ENCODE data around the gene DCAF5.

Gene DCAF5

DNA sequence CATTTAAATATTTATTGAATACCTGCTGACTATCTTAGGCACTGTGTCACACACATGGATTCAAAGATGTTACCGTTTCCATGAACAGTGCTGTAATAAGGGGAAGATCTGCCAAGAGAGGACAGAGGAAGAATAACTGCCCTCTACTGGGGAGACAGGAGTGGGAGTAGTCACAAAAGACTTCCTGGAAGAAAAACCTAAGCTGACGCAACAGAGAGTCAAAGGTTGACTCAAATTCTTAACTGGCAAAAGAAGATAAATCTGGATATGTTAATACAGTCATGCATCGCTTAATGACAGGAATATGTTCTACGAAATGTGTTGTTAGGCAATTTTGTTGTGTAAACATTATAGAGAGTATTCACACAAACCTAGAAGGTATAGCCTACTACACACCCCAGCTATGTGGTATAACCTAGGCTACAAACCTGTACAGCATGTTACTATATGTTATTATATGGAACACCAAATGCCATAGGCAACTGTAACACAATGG, 51.5 kb downstream of the DCAF5 start:
- H3K4me3 ChIP-seq (ENCODE audit: low read depth, low read length), result no peak overlapping the region
- peak; percentile 69 for DNase-seq (ENCODE audit: low read depth)
- in situ Hi-C loops (cut with HindIII; ENCODE audit: low sequenced_read_pairs), result no loop called here
- TF ChIP-seq CTCF (IDR thresholded peaks at IDR 0.05; ENCODE audit: low read depth, low read length, missing control alignments), result peak; percentile 79

- H3K4me3 ChIP-seq (ENCODE audit: low read depth, low read length), result no peak overlapping the region
- TF ChIP-seq CTCF (IDR thresholded peaks at IDR 0.05; ENCODE audit: low read depth, low read length, missing control alignments), result no peak
- in situ Hi-C loops (cut with HindIII; ENCODE audit: low sequenced_read_pairs), result loop anchor here (10.0 kb wide), 1 partner anchor 113 kb away; no protein-coding TSS in a partner anchor
- no peak for DNase-seq (ENCODE audit: low read depth)
Observed at GRCh38 chr14:69097974-69098373, 54.9 kb downstream of the DCAF5 start.

- no peak overlapping the region for H3K4me3 ChIP-seq (ENCODE audit: low read depth, low read length)
- no peak for DNase-seq (ENCODE audit: low read depth)
- no peak for TF ChIP-seq CTCF (IDR thresholded peaks at IDR 0.05; ENCODE audit: low read depth, low read length, missing control alignments)
- in situ Hi-C loops (cut with HindIII; ENCODE audit: low sequenced_read_pairs), result loop anchor here (10.0 kb wide), 1 partner anchor 112 kb away; no protein-coding TSS in a partner anchor
Observed at GRCh38 chr14:69096781-69097475, 56.0 kb downstream of the DCAF5 start.

DNA sequence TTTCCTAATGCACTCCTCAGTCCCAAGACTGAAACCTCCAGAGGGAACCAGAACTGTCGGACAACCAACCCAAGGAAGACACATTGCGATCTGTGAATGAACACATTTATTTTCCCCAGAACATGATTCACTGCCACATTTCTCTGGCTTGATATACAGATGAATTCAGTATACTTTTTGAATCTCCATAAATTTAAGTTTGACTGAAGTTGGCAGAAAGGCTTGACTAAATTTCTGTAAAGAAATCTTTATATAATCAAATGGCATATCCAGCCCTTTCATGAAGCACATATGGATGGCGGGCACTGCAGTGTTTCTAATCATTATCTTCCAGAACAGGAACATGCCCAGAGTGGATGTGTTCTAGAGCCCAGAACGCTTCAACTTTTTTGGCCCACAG, 56.7 kb downstream of the DCAF5 start:
- in situ Hi-C loops (cut with HindIII; ENCODE audit: low sequenced_read_pairs), result loop anchor here (10.0 kb wide), 1 partner anchor 111 kb away; no protein-coding TSS in a partner anchor
- TF ChIP-seq CTCF (IDR thresholded peaks at IDR 0.05; ENCODE audit: low read depth, low read length, missing control alignments), result no peak
- H3K4me3 ChIP-seq (ENCODE audit: low read depth, low read length), result no peak overlapping the region
- DNase-seq (ENCODE audit: low read depth), result no peak

DNA sequence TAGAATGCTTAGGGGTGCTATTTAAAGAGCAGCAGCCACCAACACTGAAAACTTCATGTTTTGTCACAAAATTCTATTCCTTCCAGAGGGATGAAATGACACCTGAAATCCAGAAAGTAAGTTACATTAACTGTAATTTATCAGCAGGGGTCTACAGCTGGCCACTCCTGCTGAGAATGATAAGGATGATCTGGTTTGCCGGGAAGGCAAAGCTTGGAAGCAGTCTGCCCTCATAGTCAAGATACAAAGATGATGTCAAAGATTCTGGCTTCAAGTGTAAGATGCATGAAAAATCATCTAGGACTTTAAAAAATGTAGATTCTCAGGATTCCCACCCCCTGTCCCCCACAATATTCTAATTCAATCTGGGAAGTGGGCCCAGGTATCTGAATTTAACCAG, 58.4 kb downstream of the DCAF5 start:
- in situ Hi-C loops (cut with HindIII; ENCODE audit: low sequenced_read_pairs), result loop anchor here (10.0 kb wide), 1 partner anchor 110 kb away; no protein-coding TSS in a partner anchor
- H3K4me3 ChIP-seq (ENCODE audit: low read depth, low read length), result no peak overlapping the region
- no peak for DNase-seq (ENCODE audit: low read depth)
- TF ChIP-seq CTCF (IDR thresholded peaks at IDR 0.05; ENCODE audit: low read depth, low read length, missing control alignments), result no peak

- DNase-seq (ENCODE audit: low read depth), result peak; percentile 46
- no peak for TF ChIP-seq CTCF (IDR thresholded peaks at IDR 0.05; ENCODE audit: low read depth, low read length, missing control alignments)
- in situ Hi-C loops (cut with HindIII; ENCODE audit: low sequenced_read_pairs), result loop anchor here (10.0 kb wide), 1 partner anchor 109 kb away; no protein-coding TSS in a partner anchor
- no peak overlapping the region for H3K4me3 ChIP-seq (ENCODE audit: low read depth, low read length)
Observed at GRCh38 chr14:69093631-69094421, 59.1 kb downstream of the DCAF5 start.

Data from astrocyte of the cerebellum (primary cell).